NCI-H2107 (cell line): ENCODE data around the gene CASP4.
"Not testable (repeated sequence)": the region's sequence is repeated elsewhere in the genome, so short reads cannot be mapped to it uniquely, and the experiment has no call there.

Experiments used
- DNase-seq: peaks from one replicate; lab custom pipeline; 2025; lab: John Stamatoyannopoulos, UW

CASP4 gene

GRCh38 chr11:104968355-104968855 is at the start of gene CASP4:
Gene CASP4, minus strand, starts transcription at chr11:104968574. Its CDS starts 49 bp downstream, at chr11:104968525.
- no peak for DNase-seq

- DNase-seq: no peak
These were observed 39.1 kb upstream of the CASP4 start for GRCh38 chr11:105007463-105007862.

GRCh38 chr11:105005451-105005845 is 37.1 kb upstream of the CASP4 start:
- no peak for DNase-seq

- no peak for DNase-seq
These were observed 35.6 kb upstream of the CASP4 start for GRCh38 chr11:105004021-105004420.

- no peak for DNase-seq
These were observed 34.8 kb upstream of the CASP4 start for GRCh38 chr11:105003151-105003550.

GRCh38 chr11:105000797-105001196 is 32.4 kb upstream of the CASP4 start:
- DNase-seq: no peak

GRCh38 chr11:105000167-105000566 is 31.8 kb upstream of the CASP4 start:
- DNase-seq: no peak

GRCh38 chr11:104999721-105000120 is 31.3 kb upstream of the CASP4 start:
- DNase-seq: no peak

- DNase-seq: no peak
These were observed 28.9 kb upstream of the CASP4 start for GRCh38 chr11:104997288-104997687.

- peak; percentile 24 for DNase-seq
These were observed 26.6 kb upstream of the CASP4 start for GRCh38 chr11:104995001-104995408.

GRCh38 chr11:104992781-104993180 is 24.4 kb upstream of the CASP4 start:
- no peak for DNase-seq

- DNase-seq: no peak
These were observed 23.6 kb upstream of the CASP4 start for GRCh38 chr11:104991994-104992393.

- DNase-seq: no peak
These were observed 16.4 kb upstream of the CASP4 start for GRCh38 chr11:104984808-104985207.

- no peak for DNase-seq
These were observed 11.5 kb upstream of the CASP4 start for GRCh38 chr11:104979839-104980238.

- no peak for DNase-seq
These were observed 5.2 kb upstream of the CASP4 start for GRCh38 chr11:104973616-104974015.

- DNase-seq: not testable (repeated sequence)
These were observed 4.5 kb upstream of the CASP4 start for GRCh38 chr11:104972924-104973323.

GRCh38 chr11:104970756-104971155 is 2.4 kb upstream of the CASP4 start:
- DNase-seq: no peak

- no peak for DNase-seq
These were observed 742 bp upstream of the CASP4 start for GRCh38 chr11:104968856-104969776.

GRCh38 chr11:104967534-104968354 is 630 bp downstream of the CASP4 start:
- no peak for DNase-seq

- no peak for DNase-seq
These were observed 2.6 kb downstream of the CASP4 start for GRCh38 chr11:104965735-104966134.

GRCh38 chr11:104964247-104964646 is 4.1 kb downstream of the CASP4 start:
- DNase-seq: no peak

- no peak for DNase-seq
These were observed 5.5 kb downstream of the CASP4 start for GRCh38 chr11:104962852-104963251.

- no peak for DNase-seq
These were observed 11.1 kb downstream of the CASP4 start for GRCh38 chr11:104957280-104957679.
